Keratinocyte (primary cell): ENCODE measurements around the gene TREML1. TPM values are rescaled to one million over a fixed set of nuclear protein-coding genes. Genes with fewer than 3 reads are reported as not detected.

Experiments
- DNase-seq: peaks from one replicate; pipeline ENCODE4 v3.0.0-alpha.2; 2011; ENCODE audit warnings: low read depth, missing footprints, low spot score
- FAIRE-seq: peaks from 2 replicates; lab custom pipeline; 2011; peaks lifted over from hg19 to GRCh38; lab: Jason Lieb, UNC
- H2AFZ ChIP-seq: 2 replicates; pipeline ENCODE4 v1.6.0; 2012; ENCODE audit warnings: low read length, control low read depth, inconsistent platforms; ENCODE audit not compliant: control insufficient read depth
- H3K27ac ChIP-seq: 2 replicates; pipeline ENCODE4 v1.5.1; 2011; ENCODE audit warnings: low read length; ENCODE audit not compliant: control insufficient read depth, insufficient read depth
- H3K27me3 ChIP-seq: 3 replicates; pipeline ENCODE4 v1.6.0; 2011; ENCODE audit warnings: low read length; ENCODE audit not compliant: control insufficient read depth, insufficient read depth; ENCODE audit errors: extremely low read depth
- H3K36me3 ChIP-seq, 2 experiments: 2 replicates in 1 of 2; 3 replicates in 1 of 2; pipeline ENCODE4 v1.5.1; 2011; ENCODE audit warnings: low read length in 2 of 2, mild to moderate bottlenecking in 1 of 2; ENCODE audit not compliant: control insufficient read depth in 2 of 2, insufficient read depth in 2 of 2; ENCODE audit errors: extremely low read depth in 1 of 2
- H3K4me1 ChIP-seq: 3 replicates; pipeline ENCODE4 v1.5.1; 2011; ENCODE audit warnings: low read length; ENCODE audit not compliant: control insufficient read depth, insufficient read depth; ENCODE audit errors: extremely low read depth
- H3K4me2 ChIP-seq: 3 replicates; pipeline ENCODE4 v1.6.0; 2011; ENCODE audit warnings: low read depth, low read length; ENCODE audit not compliant: control insufficient read depth, insufficient read depth; ENCODE audit errors: extremely low read depth
- H3K4me3 ChIP-seq, 3 experiments: fragments of 200-600 bp in 1 of 3; sonication (generic) in 1 of 3; 2 replicates in 2 of 3; 3 replicates in 1 of 3; pipeline ENCODE4 v1.5.1; 2011 to 2016; ENCODE audit warnings: low read length in 3 of 3, mild to moderate bottlenecking in 3 of 3, control low read depth in 2 of 3, inconsistent platforms in 1 of 3, low read depth in 1 of 3, mixed read lengths in 1 of 3, mixed run types in 1 of 3, moderate library complexity in 1 of 3; ENCODE audit not compliant: control insufficient read depth in 2 of 3, insufficient read depth in 2 of 3; ENCODE audit errors: extremely low read depth in 1 of 3
- H3K79me2 ChIP-seq: 2 replicates; pipeline ENCODE4 v1.6.0; 2012; ENCODE audit warnings: low read length; ENCODE audit not compliant: control insufficient read depth, insufficient read depth
- H3K9ac ChIP-seq: 3 replicates; pipeline ENCODE4 v1.6.0; 2011; ENCODE audit warnings: low read length; ENCODE audit not compliant: control insufficient read depth, insufficient read depth; ENCODE audit errors: extremely low read depth
- H3K9me1 ChIP-seq: 3 replicates; pipeline ENCODE4 v1.6.0; 2011; ENCODE audit warnings: low read length; ENCODE audit not compliant: control insufficient read depth, insufficient read depth; ENCODE audit errors: extremely low read depth
- H3K9me3 ChIP-seq: 2 replicates; pipeline ENCODE4 v1.5.1; 2012; ENCODE audit warnings: low read depth, low read length; ENCODE audit not compliant: control insufficient read depth
- H4K20me1 ChIP-seq: 3 replicates; pipeline ENCODE4 v1.6.0; 2011; ENCODE audit warnings: low read length; ENCODE audit not compliant: control insufficient read depth, insufficient read depth; ENCODE audit errors: extremely low read depth
- CTCF ChIP-seq, 3 experiments: IDR thresholded peaks in 1 of 3; conservative IDR thresholded peaks in 1 of 3; optimal IDR thresholded peaks in 1 of 3; 2 replicates in 2 of 3; 3 replicates in 1 of 3; pipeline versions ENCODE3 to v1.5.1; 2011; ENCODE audit warnings: low read length in 3 of 3, mild to moderate bottlenecking in 3 of 3, moderate library complexity in 2 of 3, control low read depth in 1 of 3, inconsistent platforms in 1 of 3; ENCODE audit not compliant: insufficient read depth in 2 of 3; ENCODE audit errors: extremely low read depth in 1 of 3
- EZH2 ChIP-seq: IDR thresholded peaks from one replicate; pipeline ENCODE4 v1.6.1; 2012; ENCODE audit warnings: inconsistent platforms, mild to moderate bottlenecking, low read length, moderate library complexity
- dilution Hi-C: fragments of 300-500 bp; cut with MboI; formaldehyde crosslinking; loops from one replicate; pipeline ENCODE4 v1.7.0; 2020; ENCODE audit warnings: low sequenced_read_pairs; ENCODE audit not compliant: extremely low pct_ligation_motif_present
- polyA plus RNA-seq, 5 experiments: library from polyadenylated mRNA; depleted of rRNA in 3 of 5; stranded (reverse) in 3 of 5; stranded (forward) in 1 of 5; unstranded in 1 of 5; fragments of >200 nt; gene quantifications; 1 replicate in 1 of 5; 2 replicates in 3 of 5; 3 replicates in 1 of 5; pipeline versions ENCODE4 v1.2.1 to v1.2.3, GENCODE V29; 2011 to 2012; ENCODE audit warnings: missing spikeins in 2 of 5, low read depth in 1 of 5, low replicate concordance in 1 of 5

TREML1 gene
- polyA plus RNA-seq, 1 donor (not counting 4 experiments of a cell fraction or from before 2014, with no cell fraction given) = 0.26 TPM

DNA sequence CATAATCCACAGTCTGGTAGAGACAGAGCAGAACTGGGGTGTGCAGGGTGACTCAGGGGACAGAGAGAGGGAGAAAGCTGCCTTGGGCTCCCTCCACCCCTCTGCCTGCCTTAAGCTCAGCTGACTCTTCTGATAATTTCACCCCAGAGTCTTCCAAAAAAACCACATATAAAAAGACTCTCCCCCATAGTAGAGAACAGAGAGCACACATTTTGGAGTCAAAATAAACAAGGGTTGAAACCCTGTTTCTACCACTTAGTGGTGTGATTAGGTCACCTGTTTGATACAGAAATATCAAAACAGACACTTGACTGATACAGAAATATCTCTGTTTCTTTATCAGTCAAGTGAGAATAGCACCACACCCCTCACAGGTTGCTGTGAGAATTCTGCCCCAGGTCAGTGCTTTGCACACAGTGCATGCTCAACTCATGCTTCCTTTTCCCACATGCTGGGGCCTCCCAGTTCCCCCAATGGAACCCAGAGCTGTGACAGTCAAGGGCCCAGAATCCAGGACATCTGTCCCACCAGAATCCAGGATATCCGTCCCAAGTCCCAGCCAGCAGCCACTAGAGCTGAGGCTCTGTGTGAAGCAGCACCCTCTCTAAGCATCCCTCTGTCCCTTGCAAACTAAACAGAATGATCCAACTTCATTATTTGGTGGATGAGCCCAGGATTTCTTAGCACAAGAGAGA, 45.6 kb upstream of the TREML1 start:
- no peaks in the 10 kb centered on the region for H3K27me3 ChIP-seq
- DNase-seq (no peak), FAIRE-seq (no peak)
- no peak overlapping the region for H3K4me3 ChIP-seq
- H3K4me1 ChIP-seq = peaks cover 9% of the 10 kb centered on the region
- H3K9me3 ChIP-seq = no peaks in the 10 kb centered on the region
- no peaks in the 10 kb centered on the region for H4K20me1 ChIP-seq
- H3K36me3 ChIP-seq = no peaks in the 10 kb centered on the region
- no peak overlapping the region for H3K4me2 ChIP-seq
- H3K9me1 ChIP-seq = no peaks in the 10 kb centered on the region
- H3K9ac ChIP-seq = no peak overlapping the region
- H2AFZ ChIP-seq = no peak overlapping the region
- no peak for TF ChIP-seq CTCF (optimal IDR thresholded peaks at IDR 0.05 in 1 of 3, IDR thresholded peaks at IDR 0.05 in 1 of 3, conservative IDR thresholded peaks at IDR 0.05 in 1 of 3; ENCODE audit: extremely low read depth in 1 of 3, insufficient read depth in 2 of 3, low read length in 3 of 3)
- TF ChIP-seq EZH2 = no peak
- no peak overlapping the region for H3K27ac ChIP-seq
- dilution Hi-C loops = loop anchor here (25.0 kb wide), 1 partner anchor 112 kb away; no protein-coding TSS in a partner anchor
- H3K79me2 ChIP-seq = no peaks in the 10 kb centered on the region

GRCh38 chr6:41197234-41197633, 43.1 kb upstream of the TREML1 start:
- dilution Hi-C loops = loop anchor here (25.0 kb wide), 1 partner anchor 110 kb away; no protein-coding TSS in a partner anchor
- Histone ChIP-seq H3K36me3 (no peaks in the 10 kb centered on the region), H3K79me2 (no peaks in the 10 kb centered on the region), H3K9me3 (no peaks in the 10 kb centered on the region), H3K4me3 (no peak overlapping the region), H2AFZ (no peak overlapping the region), H4K20me1 (no peaks in the 10 kb centered on the region), H3K27ac (no peak overlapping the region), H3K9me1 (no peaks in the 10 kb centered on the region), H3K4me2 (no peak overlapping the region), H3K9ac (no peak overlapping the region), H3K27me3 (peaks cover 10% of the 10 kb centered on the region), H3K4me1 (peaks cover 9% of the 10 kb centered on the region)
- TF ChIP-seq EZH2 (no peak), CTCF (optimal IDR thresholded peaks at IDR 0.05 in 1 of 3, IDR thresholded peaks at IDR 0.05 in 1 of 3, conservative IDR thresholded peaks at IDR 0.05 in 1 of 3; ENCODE audit: extremely low read depth in 1 of 3, insufficient read depth in 2 of 3, low read length in 3 of 3) (no peak)
- no peak for DNase-seq
- FAIRE-seq = no peak
